Measurements from ENCODE around the gene CD58.

DNA sequence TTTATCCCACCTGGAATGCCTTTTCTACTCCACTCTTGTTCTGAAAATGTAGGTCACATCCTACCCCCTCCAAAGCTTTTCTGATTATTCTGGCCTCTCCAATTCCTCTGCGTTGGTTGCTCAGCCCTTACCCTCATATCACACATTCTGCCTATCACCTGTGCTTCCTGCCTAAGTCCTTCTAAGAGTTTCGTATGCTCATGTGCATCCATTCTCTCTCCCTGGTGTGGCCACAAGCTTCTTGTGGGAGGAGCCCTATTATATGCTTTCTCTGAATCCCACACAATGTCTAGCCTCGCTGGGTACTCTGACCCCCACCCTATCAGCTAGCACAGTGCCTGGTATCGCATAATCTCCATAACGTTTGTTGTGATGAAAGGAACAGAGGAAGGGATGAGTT is 54.2 kb downstream of the CD58 start:
- TF ChIP-seq REST (IDR thresholded peaks at IDR 0.05; ENCODE audit: insufficient read depth in 1 of 2, low read depth in 2 of 2, low read length in 2 of 2) (no peak), TAF1 (IDR thresholded peaks at IDR 0.05; ENCODE audit: borderline replicate concordance, insufficient read depth, low read length) (no peak), SIN3A (IDR thresholded peaks at IDR 0.05; ENCODE audit: borderline replicate concordance, insufficient read depth, low read length) (no peak)
